Activated T-helper 2 cell treated with anti-CD3 and anti-CD28 coated beads, Interferon-gamma antibody, Interleukin-2, Interleukin-4, amounts not matched to agents 10 μg/mL and 5 μg/mL and 100 μg/mL, durations not matched to agents 14 hours and 24 hours and 36 hours (primary cell): ENCODE data around the gene FUT8. TPM values are rescaled to one million over a fixed set of nuclear protein-coding genes. Genes with fewer than 3 reads are reported as not detected.

Experiments
- DNase-seq: peaks from one replicate; pipeline ENCODE4 v3.0.0; 2021; ENCODE audit warnings: low spot score
- H3K27ac Mint-ChIP-seq: one replicate; pipeline ENCODE4 v1.8.0; 2021; ENCODE audit warnings: mixed read lengths
- H3K27me3 Mint-ChIP-seq: one replicate; pipeline ENCODE4 v1.8.0; 2021; ENCODE audit warnings: low read depth, mixed read lengths
- H3K36me3 Mint-ChIP-seq: one replicate; pipeline ENCODE4 v1.8.0; 2021; ENCODE audit warnings: low read depth, mixed read lengths
- H3K4me1 Mint-ChIP-seq: one replicate; pipeline ENCODE4 v1.8.0; 2021; ENCODE audit warnings: low read depth, mixed read lengths
- H3K4me3 Mint-ChIP-seq: one replicate; pipeline ENCODE4 v1.8.0; 2021; ENCODE audit warnings: low read depth, mild to moderate bottlenecking, moderate library complexity, mixed read lengths
- H3K9me3 Mint-ChIP-seq: one replicate; pipeline ENCODE4 v1.8.0; 2021; ENCODE audit warnings: mixed read lengths
- intact Hi-C: fragments of 100-400 bp; cut with micrococcal nuclease; formaldehyde crosslinking; loops from one replicate; pipeline ENCODE4 v1.15.1; 2023
- total RNA-seq: library from RNA; stranded (reverse); gene quantifications from 2 replicates; pipeline ENCODE4 v1.2.3, GENCODE V29; 2022

Gene FUT8
- total RNA-seq, 1 donor from 2014 or later: 110 TPM

GRCh38 chr14:65487783-65488494 is 75.4 kb downstream of the FUT8 start:
- DNase-seq: no peak

GRCh38 chr14:65491274-65491673 is 78.7 kb downstream of the FUT8 start:
- peaks cover 20% of the 10 kb centered on the region for H3K4me1 Mint-ChIP-seq
- intact Hi-C loops: no loop called here

More at GRCh38 chr14:65487783-65488494, 75.4 kb downstream of the FUT8 start:
- intact Hi-C loops: no loop called here
- no peaks in the 10 kb centered on the region for H3K27me3 Mint-ChIP-seq
- H3K36me3 Mint-ChIP-seq: peaks cover 37% of the 10 kb centered on the region
- no peak overlapping the region for H3K27ac Mint-ChIP-seq
- H3K9me3 Mint-ChIP-seq: peaks cover 2% of the 10 kb centered on the region
- peaks cover 31% of the 10 kb centered on the region for H3K4me1 Mint-ChIP-seq
- H3K4me3 Mint-ChIP-seq: no peak overlapping the region

GRCh38 chr14:65492266-65492665 is 79.7 kb downstream of the FUT8 start:
- Mint-ChIP-seq H3K9me3 (peaks cover 27% of the 10 kb centered on the region), H3K4me1 (peaks cover 23% of the 10 kb centered on the region), H3K36me3 (peaks cover 52% of the 10 kb centered on the region), H3K27ac (no peak overlapping the region), H3K27me3 (no peaks in the 10 kb centered on the region), H3K4me3 (no peak overlapping the region)
- intact Hi-C loops: no loop called here
- DNase-seq: no peak

More at GRCh38 chr14:65491274-65491673, 78.7 kb downstream of the FUT8 start:
- H3K4me3 Mint-ChIP-seq: no peak overlapping the region
- no peaks in the 10 kb centered on the region for H3K27me3 Mint-ChIP-seq
- no peak for DNase-seq
- H3K36me3 Mint-ChIP-seq: peaks cover 42% of the 10 kb centered on the region
- H3K9me3 Mint-ChIP-seq: peaks cover 17% of the 10 kb centered on the region
- H3K27ac Mint-ChIP-seq: no peak overlapping the region

GRCh38 chr14:65495196-65495595 is 82.7 kb downstream of the FUT8 start:
- DNase-seq: no peak
- Mint-ChIP-seq H3K4me3 (no peak overlapping the region), H3K27me3 (no peaks in the 10 kb centered on the region), H3K4me1 (peaks cover 25% of the 10 kb centered on the region), H3K27ac (no peak overlapping the region), H3K9me3 (peaks cover 27% of the 10 kb centered on the region), H3K36me3 (peaks cover 63% of the 10 kb centered on the region)
- intact Hi-C loops: no loop called here

GRCh38 chr14:65496178-65496993 is 83.9 kb downstream of the FUT8 start:
- Mint-ChIP-seq H3K36me3 (peaks cover 57% of the 10 kb centered on the region), H3K27me3 (no peaks in the 10 kb centered on the region), H3K4me3 (no peak overlapping the region), H3K4me1 (peaks cover 33% of the 10 kb centered on the region), H3K9me3 (peaks cover 27% of the 10 kb centered on the region), H3K27ac (no peak overlapping the region)
- DNase-seq: no peak
- intact Hi-C loops: no loop called here

- DNase-seq: no peak
- peaks cover 43% of the 10 kb centered on the region for H3K4me1 Mint-ChIP-seq
- no peaks in the 10 kb centered on the region for H3K27me3 Mint-ChIP-seq
- H3K9me3 Mint-ChIP-seq: peaks cover 17% of the 10 kb centered on the region
- peaks cover 39% of the 10 kb centered on the region for H3K36me3 Mint-ChIP-seq
- H3K4me3 Mint-ChIP-seq: no peak overlapping the region
- no peak overlapping the region for H3K27ac Mint-ChIP-seq
- intact Hi-C loops: no loop called here
Measured at GRCh38 chr14:65499138-65499537, 86.6 kb downstream of the FUT8 start.

GRCh38 chr14:65500075-65500474 is 87.5 kb downstream of the FUT8 start:
- peaks cover 42% of the 10 kb centered on the region for H3K36me3 Mint-ChIP-seq
- H3K27me3 Mint-ChIP-seq: no peaks in the 10 kb centered on the region
- intact Hi-C loops: loop anchor here (5.0 kb wide), 1 partner anchor 38 kb away; no protein-coding TSS in a partner anchor

GRCh38 chr14:65501328-65501727 is 88.8 kb downstream of the FUT8 start:
- no peak overlapping the region for H3K4me3 Mint-ChIP-seq

More at GRCh38 chr14:65500075-65500474, 87.5 kb downstream of the FUT8 start:
- peaks cover 45% of the 10 kb centered on the region for H3K4me1 Mint-ChIP-seq
- no peak overlapping the region for H3K27ac Mint-ChIP-seq
- H3K9me3 Mint-ChIP-seq: peaks cover 17% of the 10 kb centered on the region
- DNase-seq: no peak
- no peak overlapping the region for H3K4me3 Mint-ChIP-seq

GRCh38 chr14:65502676-65503124 is 90.2 kb downstream of the FUT8 start:
- H3K4me3 Mint-ChIP-seq: no peak overlapping the region
- H3K27me3 Mint-ChIP-seq: no peaks in the 10 kb centered on the region
- H3K36me3 Mint-ChIP-seq: peaks cover 39% of the 10 kb centered on the region
- no peak for DNase-seq
- peak overlapping the region; percentile 21 for H3K27ac Mint-ChIP-seq
- H3K4me1 Mint-ChIP-seq: peaks cover 38% of the 10 kb centered on the region
- intact Hi-C loops: loop anchor here (5.0 kb wide), 1 partner anchor 40 kb away; no protein-coding TSS in a partner anchor
- H3K9me3 Mint-ChIP-seq: peaks cover 7% of the 10 kb centered on the region

More at GRCh38 chr14:65501328-65501727, 88.8 kb downstream of the FUT8 start:
- H3K27ac Mint-ChIP-seq: peak overlapping the region; percentile 28
- peaks cover 36% of the 10 kb centered on the region for H3K36me3 Mint-ChIP-seq
- intact Hi-C loops: loop anchor here (5.0 kb wide), 1 partner anchor 39 kb away; no protein-coding TSS in a partner anchor
- peaks cover 9% of the 10 kb centered on the region for H3K9me3 Mint-ChIP-seq
- H3K4me1 Mint-ChIP-seq: peaks cover 42% of the 10 kb centered on the region
- no peak for DNase-seq
- H3K27me3 Mint-ChIP-seq: no peaks in the 10 kb centered on the region

- peaks cover 36% of the 10 kb centered on the region for H3K4me1 Mint-ChIP-seq
- peaks cover 40% of the 10 kb centered on the region for H3K36me3 Mint-ChIP-seq
- H3K9me3 Mint-ChIP-seq: peaks cover 10% of the 10 kb centered on the region
- DNase-seq: no peak
- intact Hi-C loops: loop anchor here (5.0 kb wide), 1 partner anchor 41 kb away; no protein-coding TSS in a partner anchor
- no peak overlapping the region for H3K4me3 Mint-ChIP-seq
- H3K27me3 Mint-ChIP-seq: no peaks in the 10 kb centered on the region
- H3K27ac Mint-ChIP-seq: no peak overlapping the region
Measured at GRCh38 chr14:65503771-65504170, 91.2 kb downstream of the FUT8 start.

- DNase-seq: no peak
- H3K27ac Mint-ChIP-seq: no peak overlapping the region
- H3K9me3 Mint-ChIP-seq: peaks cover 36% of the 10 kb centered on the region
- no peaks in the 10 kb centered on the region for H3K27me3 Mint-ChIP-seq
- H3K36me3 Mint-ChIP-seq: peaks cover 57% of the 10 kb centered on the region
- peaks cover 25% of the 10 kb centered on the region for H3K4me1 Mint-ChIP-seq
- intact Hi-C loops: no loop called here
- H3K4me3 Mint-ChIP-seq: no peak overlapping the region
Measured at GRCh38 chr14:65506801-65507200, 94.3 kb downstream of the FUT8 start.

GRCh38 chr14:65509842-65510241 is 97.3 kb downstream of the FUT8 start:
- peaks cover 36% of the 10 kb centered on the region for H3K9me3 Mint-ChIP-seq
- H3K27ac Mint-ChIP-seq: no peak overlapping the region
- no peak for DNase-seq
- intact Hi-C loops: no loop called here
- no peaks in the 10 kb centered on the region for H3K27me3 Mint-ChIP-seq
- H3K4me3 Mint-ChIP-seq: no peak overlapping the region
- peaks cover 60% of the 10 kb centered on the region for H3K36me3 Mint-ChIP-seq
- peaks cover 18% of the 10 kb centered on the region for H3K4me1 Mint-ChIP-seq
